DND-41 (cell line): ENCODE data around the gene KRTAP19-1.

Experiments used
- ATAC-seq: fragments of 200-7000 bp; cut with Tn5 transposase; 3 replicates; pipeline ENCODE4 v1.9.1; 2021; ENCODE audit warnings: low read depth; ENCODE audit not compliant: insufficient read depth
- DNase-seq: peaks from one replicate; pipeline ENCODE4 v3.0.0-alpha.2; 2020
- H2AFZ ChIP-seq: 2 replicates; pipeline ENCODE4 v1.6.0; 2012; ENCODE audit warnings: low read depth, low read length
- H3K27ac ChIP-seq: 2 replicates; pipeline ENCODE4 v1.5.1; 2012; ENCODE audit warnings: low read length, inconsistent platforms
- H3K27me3 ChIP-seq: fragments of 200-600 bp; sonication (generic); 2 replicates; pipeline ENCODE4 v1.6.0; 2012; ENCODE audit warnings: low read length, mild to moderate bottlenecking, inconsistent platforms; ENCODE audit not compliant: insufficient read depth, poor library complexity
- H3K36me3 ChIP-seq: 2 replicates; pipeline ENCODE4 v1.5.1; 2012; ENCODE audit warnings: low read length, inconsistent platforms; ENCODE audit not compliant: insufficient read depth
- H3K4me1 ChIP-seq: 2 replicates; pipeline ENCODE4 v1.5.1; 2012; ENCODE audit warnings: mild to moderate bottlenecking, low read length; ENCODE audit not compliant: insufficient read depth
- H3K4me2 ChIP-seq: 2 replicates; pipeline ENCODE4 v1.6.0; 2012; ENCODE audit warnings: mild to moderate bottlenecking, moderate library complexity, low read length, inconsistent platforms; ENCODE audit not compliant: insufficient read depth
- H3K4me3 ChIP-seq, 2 experiments: fragments of 200-600 bp in 1 of 2; shearing (Covaris generic) in 1 of 2; 2 replicates each; pipeline ENCODE4 v1.5.1; 2012 to 2016; ENCODE audit warnings: inconsistent platforms in 2 of 2, low read length in 2 of 2, mild to moderate bottlenecking in 2 of 2, low read depth in 1 of 2, moderate library complexity in 1 of 2
- H3K79me2 ChIP-seq: 2 replicates; pipeline ENCODE4 v1.6.0; 2012; ENCODE audit warnings: low read length, inconsistent platforms; ENCODE audit not compliant: insufficient read depth
- H3K9ac ChIP-seq: 2 replicates; pipeline ENCODE4 v1.6.0; 2012; ENCODE audit warnings: low read depth, mild to moderate bottlenecking, inconsistent platforms, low read length, moderate library complexity
- H3K9me3 ChIP-seq: 2 replicates; pipeline ENCODE4 v1.5.1; 2012; ENCODE audit warnings: low read length, moderate library complexity, mild to moderate bottlenecking, inconsistent platforms; ENCODE audit not compliant: insufficient read depth, severe bottlenecking
- H4K20me1 ChIP-seq: 2 replicates; pipeline ENCODE4 v1.6.0; 2012; ENCODE audit warnings: low read length; ENCODE audit not compliant: insufficient read depth
- CTCF ChIP-seq: IDR thresholded peaks from 2 replicates; pipeline ENCODE4 v1.5.1; 2012; ENCODE audit warnings: borderline replicate concordance, low read length, moderate library complexity, mild to moderate bottlenecking; ENCODE audit not compliant: poor library complexity, severe bottlenecking; ENCODE audit errors: extremely low read depth
- EZH2 ChIP-seq: IDR thresholded peaks from 3 replicates; pipeline ENCODE4 v1.6.1; 2012; ENCODE audit warnings: borderline replicate concordance, low read depth, mild to moderate bottlenecking, moderate library complexity, low read length, inconsistent platforms; ENCODE audit not compliant: severe bottlenecking

KRTAP19-1 gene

GRCh38 chr21:30434033-30434631 is 46.0 kb downstream of the KRTAP19-1 start:
- H3K27ac ChIP-seq: no peak overlapping the region
- H3K27me3 ChIP-seq: no peaks in the 10 kb centered on the region
- H3K9me3 ChIP-seq: no peaks in the 10 kb centered on the region
- no peaks in the 10 kb centered on the region for H3K4me1 ChIP-seq
- no peaks in the 10 kb centered on the region for H4K20me1 ChIP-seq
- TF ChIP-seq CTCF: peak; percentile 80
- no peak for TF ChIP-seq EZH2
- no peaks in the 10 kb centered on the region for H3K36me3 ChIP-seq
- H3K9ac ChIP-seq: no peak overlapping the region
- H3K4me2 ChIP-seq: no peak overlapping the region
- H2AFZ ChIP-seq: no peak overlapping the region
- no peak overlapping the region for H3K4me3 ChIP-seq
- DNase-seq (peak; percentile 35), ATAC-seq (peak; percentile 81)
- no peaks in the 10 kb centered on the region for H3K79me2 ChIP-seq

- Histone ChIP-seq H3K9me3 (no peaks in the 10 kb centered on the region), H3K36me3 (no peaks in the 10 kb centered on the region), H3K4me3 (no peak within 1 kb of the TSS), H2AFZ (no peak within 1 kb of the TSS), H3K27ac (no peak within 1 kb of the TSS), H3K4me1 (no peaks in the 10 kb centered on the region), H3K79me2 (no peaks in the 10 kb centered on the region), H4K20me1 (no peaks in the 10 kb centered on the region), H3K4me2 (no peak within 1 kb of the TSS), H3K9ac (no peak within 1 kb of the TSS), H3K27me3 (no peaks in the 10 kb centered on the region)
- DNase-seq (no peak), ATAC-seq (no peak)
- TF ChIP-seq CTCF (no peak), EZH2 (no peak)
Measured at GRCh38 chr21:30430170-30430655, 50.0 kb downstream of the KRTAP19-1 start, which contains the start of gene KRTAP13-4. Gene KRTAP13-4 (plus strand): TSS chr21:30430220. CDS start chr21:30430276, 56 bp downstream.
